Mammary epithelial cell (primary cell): ENCODE results near the gene SLC9A4.

Source experiments
- EZH2 ChIP-seq: IDR thresholded peaks from 2 replicates; pipeline ENCODE4 v1.6.1; 2012; ENCODE audit warnings: low read length, inconsistent platforms, borderline replicate concordance
- TF ChIP-seq, protein P1 (sequence below), 2 donors: IDR thresholded peaks in 1 of 2; conservative IDR thresholded peaks in 1 of 2; 2 replicates each; pipeline ENCODE4 v1.5.1; 2011 to 2012; ENCODE audit warnings: inconsistent platforms in 2 of 2, low read length in 2 of 2, mild to moderate bottlenecking in 2 of 2, control low read depth in 1 of 2, low read depth in 1 of 2; ENCODE audit not compliant: insufficient read depth in 1 of 2; ENCODE audit errors: extremely low read depth in 1 of 2

DNA sequence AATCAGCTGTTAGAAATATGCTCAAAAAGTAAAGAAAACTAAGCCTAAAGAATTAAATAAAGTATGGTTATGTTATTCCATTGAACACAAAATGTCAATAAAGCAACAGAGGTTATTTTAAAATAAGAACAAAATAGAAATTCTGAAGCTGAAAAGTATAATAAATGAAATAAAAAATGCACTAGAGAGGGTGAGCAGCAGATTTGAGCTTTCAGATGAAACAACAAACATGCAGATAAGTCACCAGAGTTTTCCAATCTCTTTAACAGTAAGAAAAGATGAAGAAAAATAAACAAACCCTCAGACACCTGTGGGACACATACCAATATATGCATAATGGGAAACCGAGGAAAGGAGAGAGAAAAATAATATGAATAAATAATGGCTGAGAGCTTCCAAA, 76.0 kb downstream of the SLC9A4 start:
- TF ChIP-seq, protein P1, sequence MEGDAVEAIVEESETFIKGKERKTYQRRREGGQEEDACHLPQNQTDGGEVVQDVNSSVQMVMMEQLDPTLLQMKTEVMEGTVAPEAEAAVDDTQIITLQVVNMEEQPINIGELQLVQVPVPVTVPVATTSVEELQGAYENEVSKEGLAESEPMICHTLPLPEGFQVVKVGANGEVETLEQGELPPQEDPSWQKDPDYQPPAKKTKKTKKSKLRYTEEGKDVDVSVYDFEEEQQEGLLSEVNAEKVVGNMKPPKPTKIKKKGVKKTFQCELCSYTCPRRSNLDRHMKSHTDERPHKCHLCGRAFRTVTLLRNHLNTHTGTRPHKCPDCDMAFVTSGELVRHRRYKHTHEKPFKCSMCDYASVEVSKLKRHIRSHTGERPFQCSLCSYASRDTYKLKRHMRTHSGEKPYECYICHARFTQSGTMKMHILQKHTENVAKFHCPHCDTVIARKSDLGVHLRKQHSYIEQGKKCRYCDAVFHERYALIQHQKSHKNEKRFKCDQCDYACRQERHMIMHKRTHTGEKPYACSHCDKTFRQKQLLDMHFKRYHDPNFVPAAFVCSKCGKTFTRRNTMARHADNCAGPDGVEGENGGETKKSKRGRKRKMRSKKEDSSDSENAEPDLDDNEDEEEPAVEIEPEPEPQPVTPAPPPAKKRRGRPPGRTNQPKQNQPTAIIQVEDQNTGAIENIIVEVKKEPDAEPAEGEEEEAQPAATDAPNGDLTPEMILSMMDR (conservative IDR thresholded peaks at IDR 0.05 in 1 of 2, IDR thresholded peaks at IDR 0.05 in 1 of 2; ENCODE audit: extremely low read depth in 1 of 2, insufficient read depth in 1 of 2, low read depth in 1 of 2, low read length in 2 of 2) = no peak
- no peak for TF ChIP-seq EZH2
